Thymus (tissue), 11 donors: ENCODE data around the gene CUBN. TPM values are rescaled to one million over a fixed set of nuclear protein-coding genes. Genes with fewer than 3 reads are reported as not detected.
A peak's percentile ranks its signal among the peaks of the same experiment; 100 is the strongest.

ENCODE experiments used
- DNase-seq, 9 donors: peaks; one replicate each; pipeline ENCODE4 v3.0.0-alpha.2; 2013; ENCODE audit warnings: low spot score in 9 of 9, low read depth in 6 of 9, missing footprints in 1 of 9
- H3K27ac ChIP-seq, 2 donors: one replicate each; pipeline ENCODE4 v1.5.1; 2013; ENCODE audit warnings: control low read depth in 1 of 2, low read depth in 1 of 2, low read length in 1 of 2, mild to moderate bottlenecking in 1 of 2, moderate library complexity in 1 of 2
- H3K27me3 ChIP-seq, 2 donors: one replicate each; pipeline ENCODE4 v1.5.1; 2013; ENCODE audit warnings: low read length in 1 of 2; ENCODE audit not compliant: control insufficient read depth in 2 of 2, insufficient read depth in 1 of 2
- H3K36me3 ChIP-seq, 2 donors: one replicate each; pipeline ENCODE4 v1.5.1; 2013; ENCODE audit warnings: low read length in 1 of 2, mild to moderate bottlenecking in 1 of 2, moderate library complexity in 1 of 2; ENCODE audit not compliant: control insufficient read depth in 2 of 2, insufficient read depth in 2 of 2
- H3K4me1 ChIP-seq, 2 donors: one replicate each; pipeline ENCODE4 v1.5.1; 2013; ENCODE audit warnings: low read length in 2 of 2; ENCODE audit not compliant: control insufficient read depth in 2 of 2, insufficient read depth in 2 of 2
- H3K4me3 ChIP-seq, 2 donors: one replicate each; pipeline ENCODE4 v1.5.1; 2013; ENCODE audit warnings: low read length in 2 of 2, control low read depth in 1 of 2, mild to moderate bottlenecking in 1 of 2
- H3K9me3 ChIP-seq, 2 donors: one replicate each; pipeline ENCODE4 v1.5.1; 2013; ENCODE audit warnings: low read length in 1 of 2, mild to moderate bottlenecking in 1 of 2; ENCODE audit not compliant: control insufficient read depth in 2 of 2, insufficient read depth in 1 of 2
- WGBS: extraction: QIAGEN DNeasy Blood & Tissue Kit; methylation state at CpG from one replicate; pipeline ENCODE4 v1.1.7; 2013; 5-methylcytosine and 5-hydroxymethylcytosine counted together
- polyA plus RNA-seq: library from polyadenylated mRNA; stranded (reverse); fragments of 200-250 nt; gene quantifications from one replicate; pipeline ENCODE4 v1.2.3, GENCODE V29; 2013
- total RNA-seq: library from RNA; stranded (reverse); fragments of 120-200 nt; gene quantifications from one replicate; pipeline ENCODE4 v1.2.4, GENCODE V29; 2013
- donor health status: healthy.

Gene CUBN
- total and polyA plus RNA-seq, 2 donors, result 1.7 to 1.8 TPM

GRCh38 chr10:17146892-17147291 is 17.3 kb upstream of the CUBN start:
- peaks cover 0 to 4% of the 10 kb centered on the region in 2 donors for H3K4me1 ChIP-seq
- WGBS, result 98% methylated on average over 3 of the region's 3 CpGs

GRCh38 chr10:17145239-17145638 is 15.6 kb upstream of the CUBN start:
- Histone ChIP-seq H3K4me1 (peaks cover 0 to 7% of the 10 kb centered on the region in 2 donors), H3K36me3 (no peaks in the 10 kb centered on the region), H3K27ac (no peak overlapping the region), H3K9me3 (peaks cover 0 to 3% of the 10 kb centered on the region in 2 donors), H3K4me3 (no peak overlapping the region), H3K27me3 (no peaks in the 10 kb centered on the region)
- no peak for DNase-seq
- 100% methylated on average over 1 of the region's 1 CpG for WGBS

More at GRCh38 chr10:17146892-17147291, 17.3 kb upstream of the CUBN start:
- Histone ChIP-seq H3K4me3 (no peak overlapping the region), H3K27ac (no peak overlapping the region), H3K9me3 (no peaks in the 10 kb centered on the region), H3K36me3 (no peaks in the 10 kb centered on the region), H3K27me3 (no peaks in the 10 kb centered on the region)
- no peak for DNase-seq

GRCh38 chr10:17144757-17145156 is 15.1 kb upstream of the CUBN start:
- Histone ChIP-seq H3K27me3 (no peaks in the 10 kb centered on the region), H3K4me3 (no peak overlapping the region), H3K27ac (no peak overlapping the region), H3K36me3 (no peaks in the 10 kb centered on the region), H3K4me1 (peaks cover 0 to 7% of the 10 kb centered on the region in 2 donors), H3K9me3 (peaks cover 0 to 3% of the 10 kb centered on the region in 2 donors)
- DNase-seq, result peak in 1 of 9 donors; percentile 16
- 95% methylated on average over 5 of the region's 5 CpGs for WGBS

- peaks cover 0 to 3% of the 10 kb centered on the region in 2 donors for H3K9me3 ChIP-seq
- H3K4me1 ChIP-seq, result peaks cover 0 to 7% of the 10 kb centered on the region in 2 donors
- DNase-seq, result no peak
- 99% methylated on average over 2 of the region's 2 CpGs for WGBS
- H3K27ac ChIP-seq, result no peak overlapping the region
- H3K27me3 ChIP-seq, result no peaks in the 10 kb centered on the region
- no peak overlapping the region for H3K4me3 ChIP-seq
- H3K36me3 ChIP-seq, result no peaks in the 10 kb centered on the region
Observed at GRCh38 chr10:17144032-17144431, 14.4 kb upstream of the CUBN start.

GRCh38 chr10:17143055-17143690 is 13.6 kb upstream of the CUBN start:
- WGBS, result 97% methylated on average over 3 of the region's 3 CpGs
- H3K9me3 ChIP-seq, result peaks cover 0 to 3% of the 10 kb centered on the region in 2 donors
- no peak overlapping the region for H3K4me3 ChIP-seq
- DNase-seq, result no peak
- peaks cover 0 to 7% of the 10 kb centered on the region in 2 donors for H3K4me1 ChIP-seq
- no peaks in the 10 kb centered on the region for H3K27me3 ChIP-seq
- no peaks in the 10 kb centered on the region for H3K36me3 ChIP-seq
- no peak overlapping the region for H3K27ac ChIP-seq

- Histone ChIP-seq H3K9me3 (peaks cover 0 to 3% of the 10 kb centered on the region in 2 donors), H3K27ac (no peak overlapping the region), H3K27me3 (no peaks in the 10 kb centered on the region), H3K4me1 (peaks cover 0 to 7% of the 10 kb centered on the region in 2 donors), H3K36me3 (no peaks in the 10 kb centered on the region), H3K4me3 (no peak overlapping the region)
- WGBS, result 22% methylated on average over 1 of the region's 1 CpG
- DNase-seq, result peak in 3 of 9 donors; percentile 4 to 38 (median 13)
Observed at GRCh38 chr10:17141504-17142229, 12.1 kb upstream of the CUBN start.

GRCh38 chr10:17140386-17140761 is 10.8 kb upstream of the CUBN start:
- Histone ChIP-seq H3K4me1 (peaks cover 0 to 7% of the 10 kb centered on the region in 2 donors), H3K36me3 (no peaks in the 10 kb centered on the region), H3K9me3 (peaks cover 0 to 3% of the 10 kb centered on the region in 2 donors), H3K27ac (no peak overlapping the region), H3K27me3 (no peaks in the 10 kb centered on the region), H3K4me3 (no peak overlapping the region)
- DNase-seq, result no peak

GRCh38 chr10:17138460-17139042 is 8.9 kb upstream of the CUBN start:
- Histone ChIP-seq H3K9me3 (peaks cover 0 to 3% of the 10 kb centered on the region in 2 donors), H3K4me3 (no peak overlapping the region), H3K27me3 (no peaks in the 10 kb centered on the region), H3K36me3 (no peaks in the 10 kb centered on the region), H3K27ac (no peak overlapping the region), H3K4me1 (peaks cover 0 to 7% of the 10 kb centered on the region in 2 donors)
- WGBS, result 96% methylated on average over 5 of the region's 5 CpGs
- DNase-seq, result no peak

GRCh38 chr10:17134737-17135260 is 5.2 kb upstream of the CUBN start:
- DNase-seq, result no peak
- no peaks in the 10 kb centered on the region for H3K9me3 ChIP-seq
- H3K27ac ChIP-seq, result no peak overlapping the region
- no peaks in the 10 kb centered on the region for H3K4me1 ChIP-seq
- H3K36me3 ChIP-seq, result no peaks in the 10 kb centered on the region
- no peak overlapping the region for H3K4me3 ChIP-seq
- no peaks in the 10 kb centered on the region for H3K27me3 ChIP-seq
